HepG2 (cell line): ENCODE results near the gene WDR49. TPM values are rescaled to one million over a fixed set of nuclear protein-coding genes. Genes with fewer than 3 reads are reported as not detected.

Experiments used
- ATAC-seq: fragments of 200-7000 bp; cut with Tn5 transposase; 3 replicates; pipeline ENCODE4 v1.9.1; 2020; ENCODE audit warnings: mild to moderate bottlenecking, moderate library complexity
- BruUV-seq: library from RNA; stranded (reverse); fragments of 400-500 nt; replicated peaks from 2 replicates; lab custom pipeline; 2021; lab: Mats Ljungman, UMichigan
- CTCF ChIA-PET: fragments of 300-600 bp; formaldehyde crosslinking; extraction: SDS; loops from one replicate; lab custom pipeline; 2021; ENCODE audit warnings: low total read pairs, inconsistent platforms, low intra/inter-chr PET ratio; lab: Yijun Ruan, JAX
- POLR2A ChIA-PET: fragments of 350-600 bp; sonication (Branson Sonifier 250); formaldehyde crosslinking; loops from one replicate; lab custom pipeline; 2020; ENCODE audit warnings: antibody characterized with exemption, inconsistent platforms; lab: Yijun Ruan, JAX
- DNase-seq: peaks from one replicate; pipeline ENCODE4 v3.0.0-alpha.2; 2015; ENCODE audit warnings: low spot score
- FAIRE-seq: peaks from 3 replicates; lab custom pipeline; 2011; peaks lifted over from hg19 to GRCh38; lab: Jason Lieb, UNC
- H2AFZ ChIP-seq: one replicate; pipeline ENCODE4 v1.6.1; 2011; ENCODE audit warnings: low read length, inconsistent platforms
- H3K27ac ChIP-seq: fragments of 300-600 bp; 3 replicates; pipeline ENCODE4 v1.8.0; 2011; ENCODE audit warnings: mixed run types, mild to moderate bottlenecking, mixed read lengths, low read length, inconsistent platforms; ENCODE audit not compliant: insufficient read depth; ENCODE audit errors: extremely low read length
- H3K27me3 ChIP-seq, 2 experiments: fragments of 200-600 bp in 1 of 2; 2 replicates in 1 of 2; 3 replicates in 1 of 2; pipeline versions ENCODE4 v1.6.0 to v1.8.0; 2011; ENCODE audit warnings: low read length in 2 of 2, mild to moderate bottlenecking in 2 of 2, moderate library complexity in 2 of 2, inconsistent platforms in 1 of 2; ENCODE audit not compliant: insufficient read depth in 2 of 2, control insufficient read depth in 1 of 2
- H3K36me3 ChIP-seq, 2 experiments: fragments of 200-600 bp in 1 of 2; replicated peaks in 1 of 2; 2 replicates in 1 of 2; 3 replicates in 1 of 2; pipeline versions ENCODE4 v1.5.1 to v1.8.0; 2011; ENCODE audit warnings: low read length in 2 of 2, inconsistent platforms in 1 of 2; ENCODE audit not compliant: insufficient read depth in 2 of 2, control insufficient read depth in 1 of 2
- H3K4me1 ChIP-seq: 2 replicates; pipeline ENCODE4 v1.5.1; 2012; ENCODE audit warnings: low read length, inconsistent platforms; ENCODE audit not compliant: insufficient read depth
- H3K4me2 ChIP-seq: 2 replicates; pipeline ENCODE4 v1.6.0; 2011; ENCODE audit warnings: low read depth, low read length, inconsistent platforms
- H3K4me3 ChIP-seq, 3 experiments: fragments of 200-600 bp in 1 of 3; sonication (generic), shearing (Covaris generic) in 1 of 3; replicated peaks in 1 of 3; 2 replicates each; pipeline ENCODE4 v1.5.1; 2011 to 2016; ENCODE audit warnings: low read length in 3 of 3, inconsistent platforms in 2 of 3, low read depth in 2 of 3, mild to moderate bottlenecking in 2 of 3, control low read depth in 1 of 3, mixed read lengths in 1 of 3; ENCODE audit not compliant: insufficient read depth in 1 of 3
- H3K79me2 ChIP-seq: one replicate; pipeline ENCODE4 v1.6.1; 2011; ENCODE audit warnings: low read length, inconsistent platforms; ENCODE audit not compliant: insufficient read depth
- H3K9ac ChIP-seq: 2 replicates; pipeline ENCODE4 v1.6.0; 2011; ENCODE audit warnings: mild to moderate bottlenecking, low read depth, low read length, inconsistent platforms; ENCODE audit not compliant: insufficient read depth
- H3K9me3 ChIP-seq: 2 replicates; pipeline ENCODE4 v1.5.1; 2012; ENCODE audit warnings: mild to moderate bottlenecking, low read length
- H4K20me1 ChIP-seq: 2 replicates; pipeline ENCODE4 v1.6.0; 2011; ENCODE audit warnings: inconsistent platforms, mild to moderate bottlenecking, low read length, moderate library complexity; ENCODE audit not compliant: insufficient read depth
- CEBPG ChIP-seq: IDR thresholded peaks from 2 replicates; pipeline ENCODE4 v1.6.1; 2016
- CREBL2 ChIP-seq: sonication (generic); formaldehyde crosslinking; IDR thresholded peaks from 2 replicates; pipeline ENCODE4 v1.8.1; 2023; ENCODE audit warnings: missing genetic modification reagents, mild to moderate bottlenecking, borderline replicate concordance
- HIVEP1 ChIP-seq: sonication (generic); formaldehyde crosslinking; IDR thresholded peaks from 2 replicates; pipeline ENCODE4 v1.4.0; 2020; ENCODE audit warnings: mild to moderate bottlenecking, missing genetic modification reagents
- NR3C1 ChIP-seq: sonication (generic); formaldehyde crosslinking; IDR thresholded peaks from 2 replicates; pipeline ENCODE4 v1.4.0; 2020; ENCODE audit warnings: missing genetic modification reagents
- SATB2 ChIP-seq: sonication (generic); formaldehyde crosslinking; IDR thresholded peaks from 2 replicates; pipeline ENCODE4 v1.5.0; 2020; ENCODE audit warnings: missing genetic modification reagents
- SP1 ChIP-seq, 2 experiments: fragments of 450-650 bp in 1 of 2; sonication (generic) in 1 of 2; formaldehyde crosslinking in 1 of 2; IDR thresholded peaks; 2 replicates each; pipeline versions ENCODE4 v1.4.0 to v1.6.1; 2016 to 2020; ENCODE audit warnings: missing genetic modification reagents in 1 of 2
- ZKSCAN5 ChIP-seq: sonication (generic); formaldehyde crosslinking; IDR thresholded peaks from 2 replicates; pipeline ENCODE4 v1.5.1; 2020; ENCODE audit warnings: mild to moderate bottlenecking, missing genetic modification reagents
- ZNF292 ChIP-seq: sonication (generic); formaldehyde crosslinking; IDR thresholded peaks from 2 replicates; pipeline ENCODE4 v1.8.1; 2022; ENCODE audit warnings: mild to moderate bottlenecking, low read depth, missing genetic modification reagents, borderline replicate concordance
- ZNF562 ChIP-seq: sonication (generic); formaldehyde crosslinking; IDR thresholded peaks from 2 replicates; pipeline ENCODE4 v1.8.0; 2022; ENCODE audit warnings: missing genetic modification reagents, borderline replicate concordance
- ZNF761 ChIP-seq: sonication (generic); formaldehyde crosslinking; conservative IDR thresholded peaks from 2 replicates; pipeline ENCODE4 v1.4.0; 2020; ENCODE audit warnings: mild to moderate bottlenecking, missing genetic modification reagents
- WGBS: methylation state at CpG from one replicate; pipeline ENCODE4 v1.1.6; 2017; ENCODE audit warnings: low lambda C conversion rate; 5-methylcytosine and 5-hydroxymethylcytosine counted together
- in situ Hi-C: cut with HindIII; loops from 2 replicates; pipeline ENCODE4 v1.10.0; 2017; ENCODE audit warnings: low pct_unique_long_range_greater_than_20kb; ENCODE audit not compliant: extremely low pct_ligation_motif_present
- intact Hi-C: fragments of 100-400 bp; cut with micrococcal nuclease; formaldehyde crosslinking; loops from one replicate; pipeline ENCODE4 v1.10.0; 2022; ENCODE audit not compliant: unreplicated experiment
- polyA plus RNA-seq, 8 experiments: library from polyadenylated mRNA; depleted of rRNA in 3 of 8; stranded (reverse) in 7 of 8; unstranded in 1 of 8; fragments of >200 nt; fragmentation: Illumina TruSeq in 4 of 8; extraction: Trizol in 4 of 8; gene quantifications; 2 replicates each; pipeline versions ENCODE4 v1.2.1 to v1.2.3, GENCODE V29; 2011 to 2016; ENCODE audit warnings: low read depth in 4 of 8, missing spikeins in 1 of 8, mixed read lengths in 1 of 8; ENCODE audit not compliant: insufficient read depth in 1 of 8
- total RNA-seq, 5 experiments: library from RNA; depleted of rRNA; stranded (reverse); fragments of >200 nt; fragmentation: Illumina TruSeq; extraction: Trizol; gene quantifications; 2 replicates each; pipeline ENCODE4 v1.2.3, GENCODE V29; 2016; ENCODE audit warnings: low read depth in 1 of 5

WDR49 gene
- total and polyA plus RNA-seq, 2 of the 13 experiments (the other 11 are each of a cell fraction or from before 2014, with no cell fraction given): 0.04 TPM; not detected in 1

- Histone ChIP-seq H3K27me3 (no peaks in the 10 kb centered on the region; a peak in 1 of 5 replicates), H3K4me3 (no peak overlapping the region), H2AFZ (no peak overlapping the region), H3K9ac (no peak overlapping the region), H3K27ac (no peak overlapping the region), H3K79me2 (no peaks in the 10 kb centered on the region), H3K4me1 (no peaks in the 10 kb centered on the region), H3K4me2 (no peak overlapping the region), H3K36me3 (no peaks in the 10 kb centered on the region), H4K20me1 (no peaks in the 10 kb centered on the region), H3K9me3 (no peaks in the 10 kb centered on the region)
- DNase-seq: no peak
- WGBS: 1% methylated on average over 2 of the region's 2 CpGs
- no peak for ATAC-seq
- POLR2A ChIA-PET: no interaction called here
- intact Hi-C loops (no loop called here), in situ Hi-C loops (no loop called here)
- TF ChIP-seq CEBPG (CRISPR knock-in tag) (no peak), SATB2 (CRISPR knock-in tag) (no peak), ZNF562 (CRISPR knock-in tag) (no peak), CREBL2 (CRISPR knock-in tag) (no peak), ZNF761 (CRISPR knock-in tag) (no peak), ZKSCAN5 (CRISPR knock-in tag) (no peak), NR3C1 (no peak), ZNF292 (no peak), HIVEP1 (CRISPR knock-in tag) (no peak)
- CTCF ChIA-PET: no interaction called here
- BruUV-seq: no TSS peak
- FAIRE-seq: no peak
Measured at GRCh38 chr3:167450675-167451074, 203.1 kb downstream of the WDR49 start.

- ATAC-seq (no peak), DNase-seq (no peak)
- WGBS: 7% methylated on average over 5 of the region's 5 CpGs
- ChIA-PET CTCF (no interaction called here), POLR2A (no interaction called here)
- Histone ChIP-seq H3K27me3 (no peaks in the 10 kb centered on the region; a peak in 1 of 5 replicates), H3K9me3 (no peaks in the 10 kb centered on the region), H3K27ac (no peak overlapping the region), H3K79me2 (no peaks in the 10 kb centered on the region), H3K36me3 (no peaks in the 10 kb centered on the region), H3K9ac (no peak overlapping the region)
- intact Hi-C loops: no loop called here
- in situ Hi-C loops: no loop called here
- no peak for TF ChIP-seq SP1 (IDR thresholded peaks at IDR 0.05)
- TF ChIP-seq SP1 (CRISPR knock-in tag; IDR thresholded peaks at IDR 0.05): no peak
- TF ChIP-seq, all 625 proteins: peak for 0
- H3K4me3 ChIP-seq: no peak overlapping the region
- no peak overlapping the region for H3K4me2 ChIP-seq
- H3K4me1 ChIP-seq: no peaks in the 10 kb centered on the region
- H2AFZ ChIP-seq: peak overlapping the region; percentile 15
- FAIRE-seq: no peak
- BruUV-seq: no TSS peak
- H4K20me1 ChIP-seq: no peaks in the 10 kb centered on the region
Measured at GRCh38 chr3:167450195-167450594, 203.5 kb downstream of the WDR49 start.
